ENCODE measurements around the gene GAL3ST1. TPM values are rescaled to one million over a fixed set of nuclear protein-coding genes. Genes with fewer than 3 reads are reported as not detected.
A peak's percentile ranks its signal among the peaks of the same experiment; 100 is the strongest.

GAL3ST1 gene
- total RNA-seq, 1 donor: not detected

GRCh38 chr22:30565341-30565740 lies 9.1 kb downstream of the GAL3ST1 start:
- Histone ChIP-seq H2AFZ (ENCODE audit: low read length) (no peak overlapping the region), H3K36me3 (ENCODE audit: insufficient read depth, low read length) (no peaks in the 10 kb centered on the region), H4K20me1 (ENCODE audit: insufficient read depth, low read length) (no peaks in the 10 kb centered on the region), H3K4me1 (ENCODE audit: insufficient read depth, low read length) (no peaks in the 10 kb centered on the region), H3K4me3 (ENCODE audit: insufficient read depth, low read length) (no peak overlapping the region), H3K79me2 (ENCODE audit: insufficient read depth, low read length) (no peaks in the 10 kb centered on the region), H3K27me3 (ENCODE audit: insufficient read depth, low read length) (peaks cover 16% of the 10 kb centered on the region), H3K9me3 (ENCODE audit: low read depth, low read length) (no peaks in the 10 kb centered on the region), H3K4me2 (ENCODE audit: insufficient read depth, low read length) (no peak overlapping the region), H3K27ac (ENCODE audit: low read depth, low read length) (no peak overlapping the region)
- no peak for TF ChIP-seq CTCF (IDR thresholded peaks at IDR 0.05; ENCODE audit: extremely low read depth, low read depth, low read length)
- peak; percentile 60 for DNase-seq (ENCODE audit: insufficient read length, low spot score, missing footprints)

- Histone ChIP-seq H3K27me3 (ENCODE audit: insufficient read depth, low read length) (peaks cover 11% of the 10 kb centered on the region), H4K20me1 (ENCODE audit: insufficient read depth, low read length) (no peaks in the 10 kb centered on the region), H3K79me2 (ENCODE audit: insufficient read depth, low read length) (no peaks in the 10 kb centered on the region), H3K27ac (ENCODE audit: low read depth, low read length) (no peak overlapping the region), H3K4me1 (ENCODE audit: insufficient read depth, low read length) (no peaks in the 10 kb centered on the region), H3K36me3 (ENCODE audit: insufficient read depth, low read length) (no peaks in the 10 kb centered on the region), H3K9me3 (ENCODE audit: low read depth, low read length) (no peaks in the 10 kb centered on the region), H3K4me2 (ENCODE audit: insufficient read depth, low read length) (no peak overlapping the region), H3K4me3 (ENCODE audit: insufficient read depth, low read length) (no peak overlapping the region), H2AFZ (ENCODE audit: low read length) (no peak overlapping the region)
- peak; percentile 14 for DNase-seq (ENCODE audit: insufficient read length, low spot score, missing footprints)
- no peak for TF ChIP-seq CTCF (IDR thresholded peaks at IDR 0.05; ENCODE audit: extremely low read depth, low read depth, low read length)
Measured at GRCh38 chr22:30564761-30565119, 9.7 kb downstream of the GAL3ST1 start.

- peaks cover 6% of the 10 kb centered on the region for H3K27me3 ChIP-seq (ENCODE audit: insufficient read depth, low read length)
- H3K4me3 ChIP-seq (ENCODE audit: insufficient read depth, low read length): no peak overlapping the region
- H3K4me2 ChIP-seq (ENCODE audit: insufficient read depth, low read length): no peak overlapping the region
- no peaks in the 10 kb centered on the region for H4K20me1 ChIP-seq (ENCODE audit: insufficient read depth, low read length)
- H3K27ac ChIP-seq (ENCODE audit: low read depth, low read length): no peak overlapping the region
- DNase-seq (ENCODE audit: insufficient read length, low spot score, missing footprints): peak; percentile 32
- no peaks in the 10 kb centered on the region for H3K79me2 ChIP-seq (ENCODE audit: insufficient read depth, low read length)
- H3K36me3 ChIP-seq (ENCODE audit: insufficient read depth, low read length): no peaks in the 10 kb centered on the region
- no peaks in the 10 kb centered on the region for H3K9me3 ChIP-seq (ENCODE audit: low read depth, low read length)
- TF ChIP-seq CTCF (IDR thresholded peaks at IDR 0.05; ENCODE audit: extremely low read depth, low read depth, low read length): no peak
- H3K4me1 ChIP-seq (ENCODE audit: insufficient read depth, low read length): no peaks in the 10 kb centered on the region
- no peak overlapping the region for H2AFZ ChIP-seq (ENCODE audit: low read length)
Measured at GRCh38 chr22:30564045-30564760, 10.3 kb downstream of the GAL3ST1 start.

GRCh38 chr22:30562366-30562765 lies 12.1 kb downstream of the GAL3ST1 start:
- Histone ChIP-seq H2AFZ (ENCODE audit: low read length) (no peak overlapping the region), H3K9me3 (ENCODE audit: low read depth, low read length) (no peaks in the 10 kb centered on the region), H3K4me1 (ENCODE audit: insufficient read depth, low read length) (no peaks in the 10 kb centered on the region), H3K27ac (ENCODE audit: low read depth, low read length) (no peak overlapping the region), H3K4me3 (ENCODE audit: insufficient read depth, low read length) (no peak overlapping the region), H3K36me3 (ENCODE audit: insufficient read depth, low read length) (no peaks in the 10 kb centered on the region), H3K4me2 (ENCODE audit: insufficient read depth, low read length) (no peak overlapping the region), H4K20me1 (ENCODE audit: insufficient read depth, low read length) (no peaks in the 10 kb centered on the region), H3K79me2 (ENCODE audit: insufficient read depth, low read length) (no peaks in the 10 kb centered on the region), H3K27me3 (ENCODE audit: insufficient read depth, low read length) (peaks cover 3% of the 10 kb centered on the region)
- DNase-seq (ENCODE audit: insufficient read length, low spot score, missing footprints): peak; percentile 19
- no peak for TF ChIP-seq CTCF (IDR thresholded peaks at IDR 0.05; ENCODE audit: extremely low read depth, low read depth, low read length)

Measured in osteoblast (primary cell).